Astrocyte (in vitro differentiated cells and primary cell): ENCODE measurements around the gene HMX1.

Experiments
- CTCF ChIP-seq: IDR thresholded peaks from 2 replicates; pipeline ENCODE4 v1.5.1; 2011; ENCODE audit warnings: low read depth, mild to moderate bottlenecking, inconsistent platforms, low read length, moderate library complexity; ENCODE audit not compliant: insufficient read depth
- EZH2 ChIP-seq: IDR thresholded peaks from 2 replicates; pipeline ENCODE4 v1.6.1; 2012; ENCODE audit warnings: mild to moderate bottlenecking, low read length, inconsistent platforms; ENCODE audit not compliant: insufficient read depth

GRCh38 chr4:8835521-8836365, 35.9 kb downstream of the HMX1 start:
- TF ChIP-seq CTCF (no peak), EZH2 (no peak)
